Airway epithelial cell (primary cell): ENCODE data around the gene PGAP1. TPM values are rescaled to one million over a fixed set of nuclear protein-coding genes. Genes with fewer than 3 reads are reported as not detected.

ENCODE experiments used
- total RNA-seq: library from RNA; depleted of rRNA; stranded (reverse); fragments of >200 nt; gene quantifications from 2 replicates; pipeline ENCODE4 v1.2.3, GENCODE V29; 2015

PGAP1 gene
- 6.3 and 7.8 TPM in 2 replicates for total RNA-seq

GRCh38 chr2:196926562-196927375 is at the start of gene PGAP1:
PGAP1 (minus strand) TSS chr2:196926707; CDS start chr2:196926616, 91 bp downstream.

GRCh38 chr2:196809260-196809659 is 117.2 kb downstream of the PGAP1 start, which contains the start of gene C2orf66:
C2orf66 (minus strand) TSS chr2:196809355; CDS start chr2:196809336, 19 bp downstream.

Other genes starting within 250 kb of the PGAP1 start
- 17.9 and 28.0 TPM in 2 replicates for gene GTF3C3, start 127.0 kb downstream of the PGAP1 start, total RNA-seq
- 0.09 and 0.56 TPM in 2 replicates for gene C2orf66, start 117.4 kb downstream of the PGAP1 start, total RNA-seq